Lung (tissue), 12 donors: Measurements from ENCODE around the gene ZBTB46. TPM values are rescaled to one million over a fixed set of nuclear protein-coding genes. Genes with fewer than 3 reads are reported as not detected.
A peak's percentile ranks its signal among the peaks of the same experiment; 100 is the strongest.

Experiments used
- ATAC-seq: fragments of 200-7000 bp; cut with Tn5 transposase; one replicate; pipeline ENCODE4 v1.9.1; 2020; ENCODE audit warnings: moderate number of reproducible peaks; ENCODE audit not compliant: insufficient read depth, low FRiP score
- DNase-seq, 3 donors: peaks; one replicate each; pipeline ENCODE4 v3.0.0-alpha.2; 2013 to 2017
- H3K27ac ChIP-seq, 2 donors: one replicate each; pipeline ENCODE4 v1.5.1; 2013; ENCODE audit warnings: mild to moderate bottlenecking in 2 of 2, moderate library complexity in 2 of 2, control low read depth in 1 of 2, inconsistent platforms in 1 of 2, low read depth in 1 of 2, low read length in 1 of 2
- H3K27me3 ChIP-seq, 3 donors: one replicate each; pipeline ENCODE4 v1.5.1; 2013; ENCODE audit warnings: low read length in 2 of 3; ENCODE audit not compliant: control insufficient read depth in 3 of 3, insufficient read depth in 3 of 3
- H3K36me3 ChIP-seq, 4 donors: one replicate each; pipeline ENCODE4 v1.5.1; 2013; ENCODE audit warnings: low read length in 4 of 4, mild to moderate bottlenecking in 1 of 4, moderate library complexity in 1 of 4; ENCODE audit not compliant: control insufficient read depth in 4 of 4, insufficient read depth in 4 of 4
- H3K4me1 ChIP-seq, 5 donors: one replicate each; pipeline ENCODE4 v1.5.1; 2013; ENCODE audit warnings: low read length in 5 of 5, mild to moderate bottlenecking in 2 of 5, moderate library complexity in 1 of 5; ENCODE audit not compliant: control insufficient read depth in 5 of 5, insufficient read depth in 5 of 5
- H3K4me3 ChIP-seq: one replicate; pipeline ENCODE4 v1.5.1; 2013; ENCODE audit warnings: mild to moderate bottlenecking, control low read depth, moderate library complexity
- H3K9ac ChIP-seq, 2 donors: one replicate each; pipeline ENCODE4 v1.5.1; 2013; ENCODE audit warnings: low read length in 2 of 2, control low read depth in 1 of 2; ENCODE audit not compliant: insufficient read depth in 1 of 2
- H3K9me3 ChIP-seq, 4 donors: one replicate each; pipeline ENCODE4 v1.5.1; 2013; ENCODE audit warnings: low read length in 3 of 4, mild to moderate bottlenecking in 1 of 4, moderate library complexity in 1 of 4; ENCODE audit not compliant: control insufficient read depth in 4 of 4, insufficient read depth in 3 of 4
- CTCF ChIP-seq: IDR thresholded peaks from 2 replicates; pipeline ENCODE4 v1.5.1; 2012; ENCODE audit warnings: mild to moderate bottlenecking; ENCODE audit errors: control extremely low read depth, extremely low read depth
- WGBS, 2 donors: extraction: QIAGEN DNeasy Blood & Tissue Kit; methylation state at CpG; one replicate each; pipeline ENCODE4 v1.1.7; 2013; 5-methylcytosine and 5-hydroxymethylcytosine counted together
- polyA plus RNA-seq, 2 donors: library from polyadenylated mRNA; stranded (reverse); fragments of 200-250 nt; gene quantifications; one replicate each; pipeline ENCODE4 v1.2.1, GENCODE V29; 2013
- total RNA-seq, 2 donors: library from RNA; depleted of rRNA in 1 of 2; stranded (reverse); fragments of >200 nt in 1 of 2; gene quantifications; one replicate each; pipeline ENCODE4 v1.2.1, GENCODE V29; 2014 to 2021
- donor health status: control.
- donor health status: control.
- donor health status: Bipolar disorder and iron deficiency.
- donor health status: healthy.
- donor health status: DM: yes; HTN: yes; CAD: no.

ZBTB46 gene
- total and polyA plus RNA-seq, 4 donors, result 3.4 to 15.3 (median 7.6) TPM

GRCh38 chr20:63857764-63858392, 26.8 kb upstream of the ZBTB46 start:
- Histone ChIP-seq H3K27me3 (peaks cover 0 to 5% (median 0%) of the 10 kb centered on the region in 3 donors), H3K9me3 (no peaks in the 10 kb centered on the region), H3K4me3 (no peak overlapping the region), H3K4me1 (peaks cover 7 to 58% (median 34%) of the 10 kb centered on the region in 5 donors), H3K36me3 (peaks cover 0 to 13% (median 3%) of the 10 kb centered on the region in 4 donors), H3K9ac (no peak overlapping the region), H3K27ac (peak overlapping the region; percentile 34 to 69)
- DNase-seq (peak; percentile 80 to 91 (median 88)), ATAC-seq (no peak)
- 17 to 20% methylated on average over 14 of the region's 14 CpGs for WGBS, 2 donors
- no peak for TF ChIP-seq CTCF

GRCh38 chr20:63856098-63856511, 25.0 kb upstream of the ZBTB46 start:
- Histone ChIP-seq H3K4me3 (no peak overlapping the region), H3K36me3 (no peaks in the 10 kb centered on the region), H3K9me3 (no peaks in the 10 kb centered on the region), H3K27me3 (peaks cover 0 to 5% (median 0%) of the 10 kb centered on the region in 3 donors), H3K9ac (no peak overlapping the region), H3K27ac (no peak overlapping the region), H3K4me1 (peaks cover 7 to 58% (median 34%) of the 10 kb centered on the region in 5 donors)
- no peak for TF ChIP-seq CTCF
- DNase-seq, result no peak
- no peak for ATAC-seq
- WGBS, 2 donors, result 74 to 81% methylated on average over 22 of the region's 22 CpGs

GRCh38 chr20:63855363-63856097, 24.5 kb upstream of the ZBTB46 start:
- no peak for TF ChIP-seq CTCF
- no peaks in the 10 kb centered on the region for H3K36me3 ChIP-seq
- H3K9me3 ChIP-seq, result no peaks in the 10 kb centered on the region
- 41 to 69% methylated on average over 30 to 36 of the region's 36 CpGs for WGBS, 2 donors
- no peak for ATAC-seq
- H3K9ac ChIP-seq, result no peak overlapping the region
- peaks cover 0 to 5% (median 0%) of the 10 kb centered on the region in 3 donors for H3K27me3 ChIP-seq
- peaks cover 7 to 58% (median 34%) of the 10 kb centered on the region in 5 donors for H3K4me1 ChIP-seq
- no peak overlapping the region for H3K4me3 ChIP-seq
- peak in 1 of 3 donors; percentile 50 for DNase-seq
- peak overlapping the region; percentile 76 to 82 for H3K27ac ChIP-seq
